B cell (primary cell): ENCODE data around the gene SCGB2A2. TPM values are rescaled to one million over a fixed set of nuclear protein-coding genes. Genes with fewer than 3 reads are reported as not detected.

ENCODE experiments used
- ATAC-seq: fragments of 200-7000 bp; cut with Tn5 transposase; one replicate; pipeline ENCODE4 v1.10.0; 2021; ENCODE audit warnings: low read depth, mild to moderate bottlenecking, moderate number of reproducible peaks, moderate library complexity
- CTCF ChIA-PET: fragments of 350-600 bp; sonication (Branson Sonifier 250); formaldehyde crosslinking; loops from one replicate; lab custom pipeline; 2021; ENCODE audit warnings: antibody characterized with exemption, inconsistent platforms; lab: Charles Lee
- POLR2A ChIA-PET: fragments of 350-600 bp; sonication (Branson Sonifier 250); formaldehyde crosslinking; loops from one replicate; lab custom pipeline; 2021; ENCODE audit warnings: antibody characterized with exemption; lab: Charles Lee
- DNase-seq: peaks from one replicate; pipeline ENCODE4 v3.0.0; 2013
- H2AFZ ChIP-seq: 2 replicates; pipeline ENCODE4 v1.6.1; 2012; ENCODE audit warnings: mild to moderate bottlenecking, low read depth, low read length; ENCODE audit not compliant: insufficient read depth, poor library complexity, severe bottlenecking
- H3K27ac ChIP-seq, 2 donors: 1 replicate in 1 of 2; 2 replicates in 1 of 2; pipeline ENCODE4 v1.5.1; 2012 to 2013; ENCODE audit warnings: low read length in 2 of 2, mild to moderate bottlenecking in 2 of 2, moderate library complexity in 1 of 2
- H3K27me3 ChIP-seq, 4 experiments: fragments of 200-600 bp in 1 of 4; sonication (generic) in 1 of 4; replicated peaks in 1 of 4; 1 replicate in 2 of 4; 2 replicates in 2 of 4; pipeline versions ENCODE4 v1.6.1 to v1.7.0; 2013 to 2016; ENCODE audit warnings: low read length in 3 of 4, mild to moderate bottlenecking in 2 of 4, mixed read lengths in 1 of 4, moderate library complexity in 1 of 4; ENCODE audit not compliant: insufficient read depth in 4 of 4, control insufficient read depth in 3 of 4; ENCODE audit errors: control extremely low read depth in 1 of 4
- H3K36me3 ChIP-seq, 2 experiments: replicated peaks in 1 of 2; 1 replicate in 1 of 2; 2 replicates in 1 of 2; pipeline versions ENCODE4 v1.6.1 to v1.7.1; 2013; ENCODE audit warnings: low read length in 1 of 2; ENCODE audit not compliant: insufficient read depth in 2 of 2, control insufficient read depth in 1 of 2; ENCODE audit errors: control extremely low read depth in 1 of 2, extremely low read depth in 1 of 2
- H3K4me1 ChIP-seq, 2 donors: fragments of 200-600 bp in 1 of 2; sonication (generic) in 1 of 2; 1 replicate in 1 of 2; 2 replicates in 1 of 2; pipeline versions ENCODE4 v1.5.1 to v1.6.1; 2013 to 2017; ENCODE audit warnings: low read length in 2 of 2; ENCODE audit not compliant: control insufficient read depth in 2 of 2, insufficient read depth in 2 of 2
- H3K4me2 ChIP-seq: replicated peaks from 2 replicates; pipeline ENCODE3; 2012; ENCODE audit warnings: mild to moderate bottlenecking, low read depth, low read length; ENCODE audit not compliant: poor library complexity, severe bottlenecking
- H3K4me3 ChIP-seq, 5 experiments: fragments of 200-600 bp in 1 of 5; sonication (generic) in 1 of 5; 1 replicate in 3 of 5; 2 replicates in 2 of 5; pipeline versions ENCODE4 v1.5.1 to v1.7.0; 2011 to 2016; ENCODE audit warnings: low read length in 4 of 5, mild to moderate bottlenecking in 4 of 5, low read depth in 2 of 5, control low read depth in 1 of 5, moderate library complexity in 1 of 5; ENCODE audit not compliant: insufficient read depth in 1 of 5; ENCODE audit errors: control extremely low read depth in 1 of 5, extremely low read depth in 1 of 5
- H3K79me2 ChIP-seq: fragments of 200-600 bp; sonication (generic); one replicate; pipeline ENCODE4 v1.6.0; 2016; ENCODE audit warnings: low read length; ENCODE audit not compliant: control insufficient read depth, insufficient read depth
- H3K9ac ChIP-seq: fragments of 200-600 bp; sonication (generic); 2 replicates; pipeline ENCODE4 v1.6.1; 2017; ENCODE audit warnings: mild to moderate bottlenecking, low read length, moderate library complexity
- H3K9me3 ChIP-seq, 3 donors: one replicate each; pipeline versions ENCODE4 v1.6.1 to v1.7.1; 2013; ENCODE audit warnings: low read length in 2 of 3; ENCODE audit not compliant: control insufficient read depth in 2 of 3, insufficient read depth in 1 of 3; ENCODE audit errors: control extremely low read depth in 1 of 3
- H4K20me1 ChIP-seq: 2 replicates; pipeline ENCODE4 v1.6.0; 2012; ENCODE audit warnings: mild to moderate bottlenecking, low read length; ENCODE audit not compliant: insufficient read depth, control insufficient read depth, poor library complexity, severe bottlenecking
- H3K27ac Mint-ChIP-seq: one replicate; pipeline ENCODE4 v1.8.0; 2021; ENCODE audit warnings: mixed read lengths
- H3K27me3 Mint-ChIP-seq: one replicate; pipeline ENCODE4 v1.8.0; 2021; ENCODE audit warnings: mixed read lengths
- H3K4me1 Mint-ChIP-seq: one replicate; pipeline ENCODE4 v1.8.0; 2021; ENCODE audit warnings: mixed read lengths
- H3K4me3 Mint-ChIP-seq: one replicate; pipeline ENCODE4 v1.8.0; 2021; ENCODE audit warnings: mixed read lengths
- H3K9me3 Mint-ChIP-seq: one replicate; pipeline ENCODE4 v1.8.0; 2022; ENCODE audit warnings: mixed read lengths; ENCODE audit not compliant: insufficient read depth
- EZH2 ChIP-seq: IDR thresholded peaks from 2 replicates; pipeline ENCODE4 v1.6.1; 2012; ENCODE audit warnings: borderline replicate concordance, low read depth, mild to moderate bottlenecking, moderate library complexity, low read length; ENCODE audit not compliant: insufficient read depth, poor library complexity, severe bottlenecking
- WGBS: methylation state at CpG from one replicate; pipeline ENCODE4 v1.1.5; 2013; ENCODE audit warnings: missing lambda C conversion rate; ENCODE audit not compliant: insufficient coverage; 5-methylcytosine and 5-hydroxymethylcytosine counted together
- intact Hi-C: fragments of 100-400 bp; cut with micrococcal nuclease; formaldehyde crosslinking; loops from one replicate; pipeline ENCODE4 v1.10.0; 2022
- polyA plus RNA-seq: library from polyadenylated mRNA; depleted of rRNA; stranded (reverse); fragments of >200 nt; gene quantifications from 2 replicates; pipeline ENCODE4 v1.2.3, GENCODE V29; 2012
- total RNA-seq, 2 donors: library from RNA; stranded (reverse); fragments of 120-200 nt in 1 of 2; gene quantifications; 1 replicate in 1 of 2; 2 replicates in 1 of 2; pipeline versions ENCODE4 v1.2.3 to v1.2.4, GENCODE V29; 2013 to 2022
- TF ChIP-seq, protein P1 (sequence below): fragments of 200-600 bp; IDR thresholded peaks from one replicate; pipeline ENCODE4 v1.8.0; 2022; ENCODE audit warnings: antibody characterized with exemption, mild to moderate bottlenecking

The SCGB2A2 gene
- total and polyA plus RNA-seq, 2 donors (not counting 1 experiment from before 2014, with no cell fraction given), result not detected

DNA sequence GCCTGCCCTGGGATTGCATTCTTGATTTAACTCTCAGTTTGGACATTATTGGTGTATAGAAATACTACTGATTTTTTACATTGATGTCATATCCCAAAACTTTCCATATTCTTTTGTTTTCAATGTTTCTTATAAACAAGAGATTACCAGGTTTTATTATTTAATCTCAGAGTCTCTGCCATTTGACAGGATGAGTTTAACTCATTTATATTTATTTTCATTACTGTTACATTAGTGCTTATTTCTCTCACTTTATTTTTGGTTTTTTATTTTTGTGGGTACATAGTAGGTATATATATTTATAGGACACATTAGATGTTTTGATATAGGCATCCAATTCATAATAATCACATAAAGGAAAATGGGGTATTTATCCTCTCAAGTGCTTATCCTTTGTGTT, 38.0 kb downstream of the SCGB2A2 start:
- no peak overlapping the region for H3K9ac ChIP-seq
- H3K9me3 Mint-ChIP-seq, result peaks cover 6% of the 10 kb centered on the region
- no peak overlapping the region for H3K4me2 ChIP-seq
- no peak for TF ChIP-seq EZH2
- TF ChIP-seq, protein P1, sequence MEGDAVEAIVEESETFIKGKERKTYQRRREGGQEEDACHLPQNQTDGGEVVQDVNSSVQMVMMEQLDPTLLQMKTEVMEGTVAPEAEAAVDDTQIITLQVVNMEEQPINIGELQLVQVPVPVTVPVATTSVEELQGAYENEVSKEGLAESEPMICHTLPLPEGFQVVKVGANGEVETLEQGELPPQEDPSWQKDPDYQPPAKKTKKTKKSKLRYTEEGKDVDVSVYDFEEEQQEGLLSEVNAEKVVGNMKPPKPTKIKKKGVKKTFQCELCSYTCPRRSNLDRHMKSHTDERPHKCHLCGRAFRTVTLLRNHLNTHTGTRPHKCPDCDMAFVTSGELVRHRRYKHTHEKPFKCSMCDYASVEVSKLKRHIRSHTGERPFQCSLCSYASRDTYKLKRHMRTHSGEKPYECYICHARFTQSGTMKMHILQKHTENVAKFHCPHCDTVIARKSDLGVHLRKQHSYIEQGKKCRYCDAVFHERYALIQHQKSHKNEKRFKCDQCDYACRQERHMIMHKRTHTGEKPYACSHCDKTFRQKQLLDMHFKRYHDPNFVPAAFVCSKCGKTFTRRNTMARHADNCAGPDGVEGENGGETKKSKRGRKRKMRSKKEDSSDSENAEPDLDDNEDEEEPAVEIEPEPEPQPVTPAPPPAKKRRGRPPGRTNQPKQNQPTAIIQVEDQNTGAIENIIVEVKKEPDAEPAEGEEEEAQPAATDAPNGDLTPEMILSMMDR, result no peak
- H3K79me2 ChIP-seq, result no peaks in the 10 kb centered on the region
- H4K20me1 ChIP-seq, result no peaks in the 10 kb centered on the region
- H3K9me3 ChIP-seq, result peaks cover 2 to 7% (median 4%) of the 10 kb centered on the region in 3 donors
- no peaks in the 10 kb centered on the region for H3K36me3 ChIP-seq
- peaks cover 11% of the 10 kb centered on the region for H3K4me1 Mint-ChIP-seq
- H3K27ac Mint-ChIP-seq, result no peak overlapping the region
- H3K4me3 Mint-ChIP-seq, result no peak overlapping the region
- DNase-seq (no peak), ATAC-seq (no peak)
- H3K27me3 ChIP-seq, result peaks cover 0 to 26% (median 5%) of the 10 kb centered on the region in 4 experiments
- H3K4me1 ChIP-seq, result peaks cover 8 to 12% of the 10 kb centered on the region in 2 donors
- H3K27me3 Mint-ChIP-seq, result peaks cover 38% of the 10 kb centered on the region
- ChIA-PET CTCF (no interaction called here), POLR2A (no interaction called here)
- no peak overlapping the region for H3K27ac ChIP-seq
- no peak overlapping the region for H2AFZ ChIP-seq
- H3K4me3 ChIP-seq, result no peak overlapping the region
- intact Hi-C loops, result no loop called here

DNA sequence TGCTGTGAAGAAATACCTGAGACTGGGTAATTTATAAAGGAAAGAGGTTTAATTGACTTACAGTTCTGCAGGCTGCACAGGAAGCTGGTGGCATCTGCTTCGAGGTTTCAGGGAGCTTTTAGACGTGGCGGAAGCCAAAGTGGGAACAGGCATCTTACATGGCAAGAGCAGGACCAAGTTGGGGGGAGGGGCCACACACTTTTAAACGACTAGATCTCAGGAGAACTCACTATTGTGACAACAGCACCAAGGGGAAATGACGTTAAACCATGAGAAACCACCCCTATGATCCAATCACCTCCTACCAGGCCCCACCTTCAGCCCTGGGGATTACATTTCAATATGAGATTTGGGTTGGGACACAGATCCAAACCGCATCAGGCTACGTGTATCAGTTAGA, 40.0 kb downstream of the SCGB2A2 start:
- H3K9ac ChIP-seq, result no peak overlapping the region
- H3K4me3 ChIP-seq, result no peak overlapping the region
- H3K4me2 ChIP-seq, result no peak overlapping the region
- no peak overlapping the region for H3K4me3 Mint-ChIP-seq
- no peak overlapping the region for H3K27ac Mint-ChIP-seq
- 0% methylated on average over 1 of the region's 7 CpGs for WGBS
- peaks cover 0 to 39% (median 10%) of the 10 kb centered on the region in 4 experiments for H3K27me3 ChIP-seq
- intact Hi-C loops, result loop anchor here (2.0 to 5.0 kb wide), 2 partner anchors 69 to 563 kb away; no protein-coding TSS in a partner anchor
- no peak overlapping the region for H2AFZ ChIP-seq
- H3K27me3 Mint-ChIP-seq, result peaks cover 45% of the 10 kb centered on the region
- H4K20me1 ChIP-seq, result no peaks in the 10 kb centered on the region
- DNase-seq (no peak), ATAC-seq (no peak)
- H3K36me3 ChIP-seq, result no peaks in the 10 kb centered on the region
- H3K9me3 ChIP-seq, result peaks cover 2 to 7% (median 4%) of the 10 kb centered on the region in 3 donors
- no peak overlapping the region for H3K27ac ChIP-seq
- no peaks in the 10 kb centered on the region for H3K79me2 ChIP-seq
- peaks cover 8 to 12% of the 10 kb centered on the region in 2 donors for H3K4me1 ChIP-seq
- ChIA-PET CTCF (interaction anchor here (1.2 to 2.4 kb wide), 6 partner anchors 9 to 513 kb away, joined by 3 to 15 read pairs (median 4); no protein-coding TSS in a partner anchor), POLR2A (no interaction called here)
- peaks cover 11% of the 10 kb centered on the region for H3K4me1 Mint-ChIP-seq
- TF ChIP-seq, protein P1, result no peak
- no peak for TF ChIP-seq EZH2
- peaks cover 6% of the 10 kb centered on the region for H3K9me3 Mint-ChIP-seq
